Vagina (tissue), 2 donors: ENCODE measurements around the gene ARHGAP45. TPM values are rescaled to one million over a fixed set of nuclear protein-coding genes. Genes with fewer than 3 reads are reported as not detected.
A peak's percentile ranks its signal among the peaks of the same experiment; 100 is the strongest.

Experiments
- DNase-seq, 2 donors: peaks; one replicate each; pipeline ENCODE4 v3.0.0-alpha.2; 2017; ENCODE audit errors: extremely low spot score in 2 of 2
- H3K27ac ChIP-seq: fragments of 200-600 bp; sonication (generic); one replicate; pipeline ENCODE4 v1.5.1; 2019
- H3K27me3 ChIP-seq: fragments of 200-600 bp; sonication (generic); one replicate; pipeline ENCODE4 v1.5.1; 2019
- H3K36me3 ChIP-seq, 2 donors: fragments of 200-600 bp; sonication (generic); one replicate each; pipeline ENCODE4 v1.5.1; 2017 to 2019
- H3K4me1 ChIP-seq: fragments of 200-600 bp; sonication (generic); one replicate; pipeline ENCODE4 v1.5.1; 2019
- H3K4me3 ChIP-seq, 2 donors: fragments of 200-600 bp; sonication (generic); 1 replicate in 1 of 2; 2 replicates in 1 of 2; pipeline ENCODE4 v1.5.1; 2016 to 2019
- H3K9me3 ChIP-seq: fragments of 200-600 bp; sonication (generic); one replicate; pipeline ENCODE4 v1.5.1; 2019
- CTCF ChIP-seq, 3 experiments: fragments of 450-650 bp in 2 of 3; fragments of 200-600 bp in 1 of 3; sonication (generic) in 1 of 3; IDR thresholded peaks; one replicate each; pipeline ENCODE4 v1.5.1; 2017 to 2019; ENCODE audit warnings: antibody characterized with exemption in 3 of 3, mild to moderate bottlenecking in 2 of 3, moderate library complexity in 2 of 3
- POLR2A ChIP-seq, 2 donors: fragments of 450-650 bp; IDR thresholded peaks; one replicate each; pipeline ENCODE4 v1.6.1; 2017; ENCODE audit warnings: antibody characterized with exemption in 2 of 2, mild to moderate bottlenecking in 2 of 2, moderate library complexity in 2 of 2
- POLR2AphosphoS5 ChIP-seq, 2 donors: sonication (generic); formaldehyde crosslinking; IDR thresholded peaks; one replicate each; pipeline ENCODE4 v1.9.0; 2017; ENCODE audit warnings: antibody characterized with exemption in 2 of 2, mild to moderate bottlenecking in 2 of 2, low read depth in 1 of 2; ENCODE audit not compliant: insufficient read depth in 1 of 2
- intact Hi-C: fragments of 100-400 bp; cut with DNase I; formaldehyde crosslinking; loops from one replicate; pipeline ENCODE4 v1.15.1; 2023
- total RNA-seq: library from RNA; depleted of rRNA; stranded (reverse); fragments of >200 nt; gene quantifications from one replicate; pipeline ENCODE4 v1.2.3, GENCODE V29; 2016

The ARHGAP45 gene
- total RNA-seq, 1 donor from 2014 or later = 36.8 TPM

GRCh38 chr19:1066251-1066747 is 668 bp upstream of the ARHGAP45 start:
- Histone ChIP-seq H3K4me1 (peaks cover 55% of the 10 kb centered on the region), H3K9me3 (no peaks in the 10 kb centered on the region), H3K27me3 (no peaks in the 10 kb centered on the region), H3K27ac (no peak overlapping the region), H3K4me3 (peak overlapping the region; percentile 41 to 48), H3K36me3 (no peaks in the 10 kb centered on the region)
- no peak for DNase-seq
- no peak for TF ChIP-seq POLR2A (IDR thresholded peaks at IDR 0.05)
- TF ChIP-seq CTCF (IDR thresholded peaks at IDR 0.05) = no peak
- TF ChIP-seq POLR2AphosphoS5 (IDR thresholded peaks at IDR 0.05; ENCODE audit: insufficient read depth in 1 of 2, low read depth in 1 of 2) = no peak
- intact Hi-C loops = no loop called here

GRCh38 chr19:1067341-1067957 is 482 bp downstream of the ARHGAP45 start:
- Histone ChIP-seq H3K27me3 (no peaks in the 10 kb centered on the region), H3K36me3 (no peaks in the 10 kb centered on the region), H3K9me3 (no peaks in the 10 kb centered on the region), H3K4me3 (peak overlapping the region; percentile 41 to 48), H3K27ac (peak overlapping the region; percentile 12), H3K4me1 (peaks cover 55% of the 10 kb centered on the region)
- intact Hi-C loops = no loop called here
- TF ChIP-seq POLR2AphosphoS5 (IDR thresholded peaks at IDR 0.05; ENCODE audit: insufficient read depth in 1 of 2, low read depth in 1 of 2) (no peak), POLR2A (IDR thresholded peaks at IDR 0.05) (no peak), CTCF (IDR thresholded peaks at IDR 0.05) (no peak)
- no peak for DNase-seq

GRCh38 chr19:1068009-1069001 is 1.3 kb downstream of the ARHGAP45 start:
- Histone ChIP-seq H3K4me1 (peaks cover 55% of the 10 kb centered on the region), H3K4me3 (peak overlapping the region; percentile 41 to 48), H3K27me3 (no peaks in the 10 kb centered on the region), H3K36me3 (no peaks in the 10 kb centered on the region), H3K9me3 (no peaks in the 10 kb centered on the region), H3K27ac (peak overlapping the region; percentile 12)
- intact Hi-C loops = no loop called here
- DNase-seq = no peak
- no peak for TF ChIP-seq POLR2AphosphoS5 (IDR thresholded peaks at IDR 0.05; ENCODE audit: insufficient read depth in 1 of 2, low read depth in 1 of 2)
- TF ChIP-seq CTCF (IDR thresholded peaks at IDR 0.05) = no peak
- no peak for TF ChIP-seq POLR2A (IDR thresholded peaks at IDR 0.05)

- DNase-seq = no peak
Measured at GRCh38 chr19:1069009-1069779, 2.2 kb downstream of the ARHGAP45 start.

More at GRCh38 chr19:1069009-1069779, 2.2 kb downstream of the ARHGAP45 start:
- H3K9me3 ChIP-seq = no peaks in the 10 kb centered on the region
- TF ChIP-seq POLR2A (IDR thresholded peaks at IDR 0.05) (no peak), POLR2AphosphoS5 (IDR thresholded peaks at IDR 0.05; ENCODE audit: insufficient read depth in 1 of 2, low read depth in 1 of 2) (peak in 1 of 2 donors; percentile 60), CTCF (IDR thresholded peaks at IDR 0.05) (no peak)
- H3K27me3 ChIP-seq = no peaks in the 10 kb centered on the region
- H3K36me3 ChIP-seq = no peaks in the 10 kb centered on the region
- intact Hi-C loops = no loop called here
- peak overlapping the region in 1 of 2 donors; percentile 41 for H3K4me3 ChIP-seq
- H3K4me1 ChIP-seq = peaks cover 58% of the 10 kb centered on the region
- H3K27ac ChIP-seq = peak overlapping the region; percentile 37
